PC-3 (cell line): ENCODE data around the gene CDK15.

Experiments used
- EZH2 ChIP-seq: fragments of 300-600 bp; sonication (generic); IDR thresholded peaks from one replicate; pipeline ENCODE4 v1.6.1; 2017; ENCODE audit warnings: antibody characterized with exemption, mild to moderate bottlenecking, low read length; ENCODE audit not compliant: unreplicated experiment
- EZH2phosphoT487 ChIP-seq: fragments of 300-600 bp; sonication (generic); IDR thresholded peaks from 2 replicates; pipeline ENCODE4 v1.6.1; 2018; ENCODE audit warnings: mild to moderate bottlenecking, antibody characterized with exemption, low read length, borderline replicate concordance
- TF ChIP-seq, protein P1 (sequence below): fragments of 300-600 bp; sonication (generic); conservative IDR thresholded peaks from 2 replicates; pipeline ENCODE4 v1.5.1; 2017; ENCODE audit warnings: antibody characterized with exemption, low read depth, mild to moderate bottlenecking, low read length

DNA sequence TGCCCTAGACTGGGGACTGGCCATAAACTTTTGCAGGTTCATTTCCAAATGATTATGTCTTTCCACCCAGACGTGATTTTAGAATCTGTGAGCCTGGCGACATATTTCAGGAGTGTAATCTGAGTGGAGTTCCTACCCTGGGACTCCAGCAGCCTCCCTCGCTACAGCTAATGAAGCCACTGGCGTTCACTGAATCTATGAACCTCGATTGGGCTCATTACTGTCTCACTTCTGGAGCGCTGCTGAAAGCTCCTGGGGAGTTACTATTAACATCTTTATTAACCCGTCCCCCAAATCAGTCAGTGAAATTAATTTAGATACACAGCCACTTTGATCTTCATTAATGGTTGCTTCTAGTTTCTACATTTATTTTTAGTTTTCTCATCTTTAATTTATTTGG is 56.5 kb downstream of the CDK15 start:
- TF ChIP-seq, protein P1, sequence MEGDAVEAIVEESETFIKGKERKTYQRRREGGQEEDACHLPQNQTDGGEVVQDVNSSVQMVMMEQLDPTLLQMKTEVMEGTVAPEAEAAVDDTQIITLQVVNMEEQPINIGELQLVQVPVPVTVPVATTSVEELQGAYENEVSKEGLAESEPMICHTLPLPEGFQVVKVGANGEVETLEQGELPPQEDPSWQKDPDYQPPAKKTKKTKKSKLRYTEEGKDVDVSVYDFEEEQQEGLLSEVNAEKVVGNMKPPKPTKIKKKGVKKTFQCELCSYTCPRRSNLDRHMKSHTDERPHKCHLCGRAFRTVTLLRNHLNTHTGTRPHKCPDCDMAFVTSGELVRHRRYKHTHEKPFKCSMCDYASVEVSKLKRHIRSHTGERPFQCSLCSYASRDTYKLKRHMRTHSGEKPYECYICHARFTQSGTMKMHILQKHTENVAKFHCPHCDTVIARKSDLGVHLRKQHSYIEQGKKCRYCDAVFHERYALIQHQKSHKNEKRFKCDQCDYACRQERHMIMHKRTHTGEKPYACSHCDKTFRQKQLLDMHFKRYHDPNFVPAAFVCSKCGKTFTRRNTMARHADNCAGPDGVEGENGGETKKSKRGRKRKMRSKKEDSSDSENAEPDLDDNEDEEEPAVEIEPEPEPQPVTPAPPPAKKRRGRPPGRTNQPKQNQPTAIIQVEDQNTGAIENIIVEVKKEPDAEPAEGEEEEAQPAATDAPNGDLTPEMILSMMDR = no peak
- no peak for TF ChIP-seq EZH2phosphoT487
- no peak for TF ChIP-seq EZH2
